Measurements from ENCODE around the gene VOPP1.

The VOPP1 gene

GRCh38 chr7:55553024-55553345, 19.3 kb downstream of the VOPP1 start:
- FAIRE-seq: no peak

GRCh38 chr7:55552320-55553023, 19.8 kb downstream of the VOPP1 start:
- FAIRE-seq: no peak

- FAIRE-seq: no peak
Measured at GRCh38 chr7:55550841-55551537, 21.3 kb downstream of the VOPP1 start.

GRCh38 chr7:55550010-55550663, 22.2 kb downstream of the VOPP1 start:
- FAIRE-seq: no peak

- no peak for FAIRE-seq
Measured at GRCh38 chr7:55549457-55549856, 22.8 kb downstream of the VOPP1 start.

- no peak for FAIRE-seq
Measured at GRCh38 chr7:55548295-55548731, 24.0 kb downstream of the VOPP1 start.

GRCh38 chr7:55546814-55547213, 25.5 kb downstream of the VOPP1 start:
- no peak for FAIRE-seq

- FAIRE-seq: no peak
Measured at GRCh38 chr7:55545496-55545895, 26.8 kb downstream of the VOPP1 start.

GRCh38 chr7:55540226-55540858, 32.0 kb downstream of the VOPP1 start:
- FAIRE-seq: no peak

- no peak for FAIRE-seq
Measured at GRCh38 chr7:55539380-55539779, 32.9 kb downstream of the VOPP1 start.

GRCh38 chr7:55538538-55538937, 33.8 kb downstream of the VOPP1 start:
- no peak for FAIRE-seq

GRCh38 chr7:55537458-55537990, 34.8 kb downstream of the VOPP1 start:
- FAIRE-seq: no peak

- no peak for FAIRE-seq
Measured at GRCh38 chr7:55536619-55537457, 35.5 kb downstream of the VOPP1 start.

GRCh38 chr7:55535617-55536016, 36.7 kb downstream of the VOPP1 start:
- no peak for FAIRE-seq

GRCh38 chr7:55534916-55535590, 37.2 kb downstream of the VOPP1 start:
- FAIRE-seq: no peak

GRCh38 chr7:55534262-55534915, 37.9 kb downstream of the VOPP1 start:
- FAIRE-seq: no peak

GRCh38 chr7:55533729-55534080, 38.6 kb downstream of the VOPP1 start:
- no peak for FAIRE-seq

GRCh38 chr7:55533050-55533728, 39.1 kb downstream of the VOPP1 start:
- no peak for FAIRE-seq

- no peak for FAIRE-seq
Measured at GRCh38 chr7:55532150-55532917, 40.0 kb downstream of the VOPP1 start.

GRCh38 chr7:55531536-55531935, 40.8 kb downstream of the VOPP1 start:
- no peak for FAIRE-seq

Data from endometrium (tissue), 2 donors.